CD4-positive, CD25-positive, alpha-beta regulatory T cell (primary cell): ENCODE results near the gene EML4. TPM values are rescaled to one million over a fixed set of nuclear protein-coding genes. Genes with fewer than 3 reads are reported as not detected.
"Not testable (repeated sequence)": the region's sequence is repeated elsewhere in the genome, so short reads cannot be mapped to it uniquely, and the experiment has no call there.

Source experiments
- ATAC-seq, 2 donors: fragments of 150-1000 bp; cut with Tn5 transposase; one replicate each; pipeline ENCODE4 v1.10.0; 2021; ENCODE audit warnings: low read depth in 2 of 2, moderate number of reproducible peaks in 2 of 2, moderate library complexity in 1 of 2
- DNase-seq, 3 donors: peaks; one replicate each; pipeline versions ENCODE4 v3.0.0 to v3.0.0-alpha.2; 2012 to 2022; ENCODE audit warnings: mixed read lengths in 1 of 3
- H3K27ac ChIP-seq: one replicate; pipeline ENCODE4 v1.7.0; 2013; ENCODE audit warnings: mild to moderate bottlenecking, low read length; ENCODE audit not compliant: insufficient read depth, poor library complexity, severe bottlenecking
- H3K27me3 ChIP-seq: one replicate; pipeline ENCODE4 v1.7.0; 2013; ENCODE audit warnings: low read length; ENCODE audit not compliant: control insufficient read depth, insufficient read depth
- H3K36me3 ChIP-seq: one replicate; pipeline ENCODE4 v1.7.0; 2013; ENCODE audit warnings: mild to moderate bottlenecking, low read length, moderate library complexity; ENCODE audit not compliant: control insufficient read depth, insufficient read depth
- H3K4me1 ChIP-seq: 2 replicates; pipeline ENCODE4 v1.7.0; 2013; ENCODE audit warnings: mild to moderate bottlenecking, low read length; ENCODE audit not compliant: insufficient read depth, control insufficient read depth, poor library complexity, severe bottlenecking
- H3K4me3 ChIP-seq: one replicate; pipeline ENCODE4 v1.7.0; 2013; ENCODE audit warnings: low read depth, mild to moderate bottlenecking, low read length, moderate library complexity
- H3K9me3 ChIP-seq, 2 experiments: 1 replicate in 1 of 2; 2 replicates in 1 of 2; pipeline ENCODE4 v1.7.0; 2013; ENCODE audit warnings: low read length in 2 of 2, mild to moderate bottlenecking in 1 of 2, moderate library complexity in 1 of 2; ENCODE audit not compliant: control insufficient read depth in 2 of 2
- H3K27ac Mint-ChIP-seq, 3 donors: one replicate each; pipeline ENCODE4 v1.8.0; 2020 to 2022; ENCODE audit warnings: mild to moderate bottlenecking in 3 of 3, mixed read lengths in 3 of 3, moderate library complexity in 2 of 3
- H3K27me3 Mint-ChIP-seq: one replicate; pipeline ENCODE4 v1.8.0; 2022; ENCODE audit warnings: mild to moderate bottlenecking, mixed read lengths
- H3K36me3 Mint-ChIP-seq: one replicate; pipeline ENCODE4 v1.8.0; 2020; ENCODE audit warnings: mixed read lengths
- H3K4me1 Mint-ChIP-seq, 4 donors: one replicate each; pipeline ENCODE4 v1.8.0; 2020 to 2022; ENCODE audit warnings: mixed read lengths in 4 of 4, mild to moderate bottlenecking in 1 of 4
- H3K4me3 Mint-ChIP-seq, 4 donors: one replicate each; pipeline ENCODE4 v1.8.0; 2020 to 2022; ENCODE audit warnings: mild to moderate bottlenecking in 4 of 4, mixed read lengths in 4 of 4, moderate library complexity in 3 of 4
- H3K9me3 Mint-ChIP-seq, 7 donors: one replicate each; pipeline ENCODE4 v1.8.0; 2020 to 2022; ENCODE audit warnings: mixed read lengths in 7 of 7, mild to moderate bottlenecking in 3 of 7, moderate library complexity in 2 of 7
- polyA plus RNA-seq, 4 donors: library from polyadenylated mRNA; unstranded; fragments of 300-500 nt; fragmentation: Illumina TruSeq; gene quantifications; one replicate each; pipeline ENCODE4 v1.2.3, GENCODE V29; 2021
- total RNA-seq: library from RNA; stranded (reverse); gene quantifications from one replicate; pipeline ENCODE4 v1.2.3, GENCODE V29; 2022

EML4 gene
- total and polyA plus RNA-seq, 5 donors from 2014 or later: 83.7 to 293 (median 90.1) TPM

DNA sequence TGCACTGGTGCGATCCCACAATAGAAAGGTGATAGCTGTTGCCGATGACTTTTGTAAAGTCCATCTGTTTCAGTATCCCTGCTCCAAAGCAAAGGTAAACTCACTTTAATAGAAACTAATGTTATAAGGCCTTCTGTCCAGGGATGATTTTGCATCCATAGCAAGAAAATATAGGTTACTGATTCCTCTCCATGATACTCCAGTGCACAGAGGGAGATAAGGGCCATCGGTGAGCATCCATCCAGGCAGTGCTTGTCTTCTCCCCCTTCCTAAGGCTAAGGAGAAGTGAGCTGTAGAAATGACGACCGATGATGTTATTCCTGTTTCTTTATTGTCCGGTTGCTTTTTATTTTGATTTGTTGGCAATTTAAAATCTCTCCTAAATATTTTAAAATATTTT, 159.8 kb downstream of the EML4 start:
- ATAC-seq: no peak
- Mint-ChIP-seq H3K4me1 (peaks cover 7 to 19% (median 10%) of the 10 kb centered on the region in 4 donors), H3K4me3 (no peak overlapping the region), H3K27me3 (no peaks in the 10 kb centered on the region), H3K9me3 (no peaks in the 10 kb centered on the region), H3K36me3 (peaks cover 58% of the 10 kb centered on the region), H3K27ac (peak overlapping the region in 1 of 3 donors; percentile 46)
- DNase-seq: no peak
- H3K9me3 ChIP-seq: no peaks in the 10 kb centered on the region
- H3K27ac ChIP-seq: no peak overlapping the region
- no peaks in the 10 kb centered on the region for H3K4me1 ChIP-seq
- H3K27me3 ChIP-seq: no peaks in the 10 kb centered on the region
- H3K36me3 ChIP-seq: peaks cover 93% of the 10 kb centered on the region
- H3K4me3 ChIP-seq: no peak overlapping the region

DNA sequence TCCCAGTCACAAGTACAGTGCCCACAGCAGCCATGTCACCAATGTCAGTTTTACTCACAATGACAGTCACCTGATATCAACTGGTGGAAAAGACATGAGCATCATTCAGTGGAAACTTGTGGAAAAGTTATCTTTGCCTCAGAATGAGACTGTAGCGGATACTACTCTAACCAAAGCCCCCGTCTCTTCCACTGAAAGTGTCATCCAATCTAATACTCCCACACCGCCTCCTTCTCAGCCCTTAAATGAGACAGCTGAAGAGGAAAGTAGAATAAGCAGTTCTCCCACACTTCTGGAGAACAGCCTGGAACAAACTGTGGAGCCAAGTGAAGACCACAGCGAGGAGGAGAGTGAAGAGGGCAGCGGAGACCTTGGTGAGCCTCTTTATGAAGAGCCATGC, 160.6 kb downstream of the EML4 start:
- DNase-seq (no peak), ATAC-seq (no peak)
- Histone ChIP-seq H3K27me3 (no peaks in the 10 kb centered on the region), H3K9me3 (no peaks in the 10 kb centered on the region), H3K4me3 (no peak overlapping the region), H3K36me3 (peaks cover 95% of the 10 kb centered on the region), H3K27ac (no peak overlapping the region), H3K4me1 (no peaks in the 10 kb centered on the region)
- Mint-ChIP-seq H3K4me3 (no peak overlapping the region), H3K27ac (peak overlapping the region in 2 of 3 donors; percentile 70 to 72), H3K36me3 (peaks cover 62% of the 10 kb centered on the region), H3K4me1 (peaks cover 7 to 19% (median 10%) of the 10 kb centered on the region in 4 donors), H3K9me3 (no peaks in the 10 kb centered on the region), H3K27me3 (no peaks in the 10 kb centered on the region)

DNA sequence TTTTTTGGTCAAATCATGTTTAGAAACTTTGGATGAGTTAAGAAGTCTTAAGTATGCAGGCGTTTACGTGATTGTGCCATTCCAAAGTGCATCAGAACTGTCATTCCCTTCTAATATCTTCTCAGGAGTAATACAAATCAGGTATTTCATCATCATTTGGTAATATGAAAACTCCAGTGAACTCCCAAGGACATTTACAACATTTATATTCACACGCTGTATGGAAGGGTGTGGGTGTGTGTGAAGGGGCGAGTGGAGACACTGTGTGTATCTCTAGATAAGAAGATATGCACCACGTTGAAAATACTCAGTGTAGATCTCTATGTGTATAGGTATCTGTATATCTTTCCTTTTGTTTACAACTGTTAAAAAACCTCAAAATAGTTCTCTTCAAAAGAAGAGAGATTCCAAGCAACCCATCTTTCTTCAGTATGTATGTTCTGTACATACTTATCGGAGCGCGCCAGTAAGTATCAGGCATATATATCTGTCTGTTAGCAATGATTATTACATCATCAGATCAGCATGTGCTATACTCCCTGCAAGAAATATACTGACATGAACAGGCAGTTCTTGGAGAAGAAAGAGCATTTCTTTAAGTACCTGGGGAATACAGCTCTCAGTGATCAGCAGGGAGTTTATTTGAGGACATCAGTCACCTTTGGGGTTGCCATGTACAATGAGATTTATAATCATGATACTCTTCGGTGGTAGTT, 162.6 kb downstream of the EML4 start:
- H3K4me3 Mint-ChIP-seq: no peak overlapping the region
- DNase-seq (no peak), ATAC-seq (no peak)
- peaks cover 87% of the 10 kb centered on the region for H3K36me3 ChIP-seq
- no peak overlapping the region for H3K27ac Mint-ChIP-seq
- H3K4me1 Mint-ChIP-seq: peaks cover 7 to 15% (median 10%) of the 10 kb centered on the region in 4 donors
- no peak overlapping the region for H3K4me3 ChIP-seq
- no peaks in the 10 kb centered on the region for H3K9me3 Mint-ChIP-seq
- H3K27me3 ChIP-seq: no peaks in the 10 kb centered on the region
- peaks cover 66% of the 10 kb centered on the region for H3K36me3 Mint-ChIP-seq
- H3K27ac ChIP-seq: no peak overlapping the region
- H3K9me3 ChIP-seq: no peaks in the 10 kb centered on the region
- no peaks in the 10 kb centered on the region for H3K4me1 ChIP-seq
- no peaks in the 10 kb centered on the region for H3K27me3 Mint-ChIP-seq

DNA sequence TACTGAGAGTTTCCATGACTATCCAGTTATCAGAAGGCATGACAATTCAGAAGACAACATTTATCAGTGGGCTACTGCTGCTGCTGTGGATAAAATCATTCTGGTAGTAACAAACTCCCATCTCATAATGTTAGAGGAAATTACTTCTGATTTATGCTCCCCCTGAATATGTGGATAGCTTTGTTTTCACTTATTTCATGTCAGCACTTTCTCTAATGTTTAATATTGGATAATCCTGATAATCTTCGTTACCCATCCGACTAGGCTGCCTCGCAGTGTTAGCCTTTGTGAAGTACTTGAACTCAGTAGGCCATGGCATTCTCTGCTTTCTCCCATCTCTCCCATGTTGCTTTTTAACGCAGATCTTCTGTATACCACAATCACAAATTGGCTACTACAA, 163.4 kb downstream of the EML4 start:
- Mint-ChIP-seq H3K27me3 (no peaks in the 10 kb centered on the region), H3K27ac (peak overlapping the region in 1 of 3 donors; percentile 65), H3K4me1 (peaks cover 7 to 8% (median 7%) of the 10 kb centered on the region in 4 donors)

DNA sequence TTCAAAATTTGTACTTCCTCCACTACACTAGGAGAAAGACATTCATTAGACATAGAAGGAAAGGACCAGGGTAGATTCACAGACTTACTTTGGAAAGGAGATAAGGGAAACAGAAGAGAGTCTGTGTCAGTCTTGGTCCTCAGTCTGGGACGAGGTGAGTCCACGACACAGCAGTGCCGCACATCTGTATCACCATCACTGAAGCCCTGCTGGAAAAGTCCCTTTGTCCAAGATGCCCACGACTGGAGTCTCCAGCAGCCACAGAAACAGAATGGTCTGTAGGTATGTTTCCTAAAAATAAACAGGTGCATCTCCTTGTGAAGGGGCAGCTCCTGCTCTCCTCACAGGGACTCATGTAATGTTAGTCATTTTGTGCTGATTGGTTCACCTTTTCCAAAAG, 164.4 kb downstream of the EML4 start:
- no peak overlapping the region for H3K4me3 Mint-ChIP-seq

More for the DNA sequence above, 163.4 kb downstream of the EML4 start:
- Histone ChIP-seq H3K4me1 (no peaks in the 10 kb centered on the region), H3K36me3 (peaks cover 82% of the 10 kb centered on the region), H3K27ac (no peak overlapping the region), H3K4me3 (no peak overlapping the region), H3K27me3 (no peaks in the 10 kb centered on the region), H3K9me3 (no peaks in the 10 kb centered on the region)
- Mint-ChIP-seq H3K4me3 (no peak overlapping the region), H3K36me3 (peaks cover 64% of the 10 kb centered on the region), H3K9me3 (peaks cover 0 to 2% (median 0%) of the 10 kb centered on the region in 7 donors)
- no peak for ATAC-seq
- DNase-seq: no peak

DNA sequence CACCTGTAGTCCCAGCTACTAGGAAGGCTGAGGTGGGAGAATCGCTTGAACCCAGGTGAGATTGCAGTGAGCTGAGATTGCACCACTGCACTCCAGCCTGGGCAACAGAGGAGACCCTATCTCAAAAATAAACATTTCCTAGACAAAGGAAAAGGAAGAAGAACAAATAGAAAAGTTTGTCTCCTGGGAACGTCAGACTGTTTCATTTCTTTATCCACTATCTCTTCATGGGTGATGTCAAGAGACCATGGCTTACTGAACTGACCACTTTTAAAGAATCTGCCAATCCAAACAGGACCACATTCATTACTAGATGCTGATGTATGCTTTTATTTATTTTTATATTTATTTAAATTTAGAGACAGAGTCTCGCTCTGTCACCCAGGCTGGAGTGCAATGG, 165.1 kb downstream of the EML4 start:
- Mint-ChIP-seq H3K27ac (peak overlapping the region in 1 of 3 donors; percentile 58), H3K4me1 (peaks cover 0 to 7% (median 2%) of the 10 kb centered on the region in 4 donors), H3K27me3 (no peaks in the 10 kb centered on the region), H3K36me3 (peaks cover 63% of the 10 kb centered on the region), H3K9me3 (peaks cover 0 to 4% (median 0%) of the 10 kb centered on the region in 7 donors), H3K4me3 (no peak overlapping the region)
- Histone ChIP-seq H3K36me3 (peaks cover 68% of the 10 kb centered on the region), H3K27me3 (no peaks in the 10 kb centered on the region), H3K27ac (no peak overlapping the region), H3K4me3 (no peak overlapping the region), H3K4me1 (no peaks in the 10 kb centered on the region), H3K9me3 (no peaks in the 10 kb centered on the region)
- DNase-seq (no peak), ATAC-seq (no peak)

More for the DNA sequence above, 164.4 kb downstream of the EML4 start:
- ATAC-seq: no peak
- H3K27ac Mint-ChIP-seq: peak overlapping the region in 2 of 3 donors; percentile 58 to 63
- H3K9me3 ChIP-seq: no peaks in the 10 kb centered on the region
- peaks cover 0 to 4% (median 0%) of the 10 kb centered on the region in 7 donors for H3K9me3 Mint-ChIP-seq
- H3K27me3 Mint-ChIP-seq: no peaks in the 10 kb centered on the region
- no peak for DNase-seq
- H3K27me3 ChIP-seq: no peaks in the 10 kb centered on the region
- H3K36me3 ChIP-seq: peaks cover 74% of the 10 kb centered on the region
- H3K4me1 ChIP-seq: no peaks in the 10 kb centered on the region
- H3K4me1 Mint-ChIP-seq: peaks cover 2 to 7% (median 2%) of the 10 kb centered on the region in 4 donors
- H3K4me3 ChIP-seq: no peak overlapping the region
- H3K27ac ChIP-seq: no peak overlapping the region
- peaks cover 64% of the 10 kb centered on the region for H3K36me3 Mint-ChIP-seq

- not testable (repeated sequence) for H3K27me3 Mint-ChIP-seq, H3K9me3 ChIP-seq, H3K27me3 ChIP-seq, H3K4me1 ChIP-seq, DNase-seq, H3K4me3 ChIP-seq, H3K4me1 Mint-ChIP-seq, H3K27ac Mint-ChIP-seq, ATAC-seq, H3K4me3 Mint-ChIP-seq, H3K27ac ChIP-seq, H3K9me3 Mint-ChIP-seq
- H3K36me3 Mint-ChIP-seq: peaks cover 60% of the 10 kb centered on the region
- H3K36me3 ChIP-seq: peaks cover 61% of the 10 kb centered on the region
Observed at GRCh38 chr2:42334865-42335264, 165.7 kb downstream of the EML4 start.
